HEK293 (cell line): Measurements from ENCODE around the gene MAGI2.

ENCODE experiments used
- CTCF ChIA-PET: fragments of 350-600 bp; formaldehyde crosslinking; extraction: SDS; loops from one replicate; lab custom pipeline; 2021; ENCODE audit warnings: antibody characterized with exemption; lab: Yijun Ruan, JAX
- POLR2A ChIA-PET: fragments of 300-600 bp; formaldehyde crosslinking; extraction: SDS; loops from one replicate; lab custom pipeline; 2020; ENCODE audit warnings: antibody characterized with exemption, inconsistent platforms; lab: Yijun Ruan, JAX
- H3K27ac ChIP-seq: fragments of 200-500 bp; sonication (Bioruptor generic); 2 replicates; pipeline ENCODE4 v1.5.1; 2014; ENCODE audit warnings: low read depth, low read length, control low read depth, inconsistent platforms; ENCODE audit errors: extremely low read depth
- H3K36me3 ChIP-seq, 2 experiments: fragments of 200-500 bp in 1 of 2; sonication (Bioruptor generic) in 1 of 2; 1 replicate in 1 of 2; 2 replicates in 1 of 2; pipeline ENCODE4 v1.5.1; 2014 to 2017; ENCODE audit warnings: inconsistent platforms in 2 of 2, low read length in 2 of 2; ENCODE audit not compliant: control insufficient read depth in 2 of 2, insufficient read depth in 1 of 2
- H3K4me1 ChIP-seq: fragments of 200-500 bp; sonication (Bioruptor generic); 2 replicates; pipeline ENCODE4 v1.5.1; 2014; ENCODE audit warnings: mild to moderate bottlenecking, low read length, inconsistent platforms; ENCODE audit not compliant: control insufficient read depth, insufficient read depth
- H3K4me3 ChIP-seq: 2 replicates; pipeline ENCODE4 v1.5.1; 2011; ENCODE audit warnings: low read depth, mild to moderate bottlenecking, control low read depth, low read length, moderate library complexity
- H3K9me3 ChIP-seq: fragments of 200-500 bp; sonication (Bioruptor generic); 2 replicates; pipeline ENCODE4 v1.5.1; 2014; ENCODE audit warnings: low read depth, low read length, inconsistent platforms; ENCODE audit not compliant: control insufficient read depth, insufficient read depth
- GLI4 ChIP-seq: fragments of 450-650 bp; formaldehyde crosslinking; IDR thresholded peaks from 2 replicates; pipeline ENCODE4 v1.5.1; 2016; ENCODE audit warnings: missing biosample characterization, missing genetic modification characterization
- PRDM10 ChIP-seq: fragments of 450-650 bp; formaldehyde crosslinking; IDR thresholded peaks from 2 replicates; pipeline ENCODE4 v1.5.1; 2016; ENCODE audit warnings: missing biosample characterization, missing genetic modification characterization
- SETDB1 ChIP-seq: IDR thresholded peaks from one replicate; pipeline ENCODE4 v1.6.1; 2017; ENCODE audit warnings: mild to moderate bottlenecking, low read length, moderate library complexity, mixed read lengths; ENCODE audit not compliant: insufficient read length
- TSHZ1 ChIP-seq: fragments of 450-650 bp; formaldehyde crosslinking; IDR thresholded peaks from 2 replicates; pipeline ENCODE4 v1.5.1; 2016; ENCODE audit warnings: missing biosample characterization, missing genetic modification characterization, borderline replicate concordance
- YY1 ChIP-seq: fragments of 450-650 bp; formaldehyde crosslinking; IDR thresholded peaks from 2 replicates; pipeline ENCODE4 v1.5.1; 2018; ENCODE audit warnings: missing biosample characterization, missing genetic modification characterization
- ZBTB20 ChIP-seq: fragments of 450-650 bp; formaldehyde crosslinking; IDR thresholded peaks from 2 replicates; pipeline ENCODE4 v1.5.1; 2016; ENCODE audit warnings: missing biosample characterization, missing genetic modification characterization
- ZNF184 ChIP-seq: fragments of 450-650 bp; IDR thresholded peaks from 2 replicates; pipeline ENCODE4 v1.5.1; 2018; ENCODE audit warnings: missing biosample characterization, mild to moderate bottlenecking, missing genetic modification characterization
- ZNF19 ChIP-seq: fragments of 450-650 bp; formaldehyde crosslinking; IDR thresholded peaks from 2 replicates; pipeline ENCODE4; 2016; ENCODE audit warnings: missing biosample characterization, missing genetic modification characterization, low read depth
- ZNF214 ChIP-seq: fragments of 450-650 bp; formaldehyde crosslinking; IDR thresholded peaks from 2 replicates; pipeline ENCODE4 v1.5.1; 2017; ENCODE audit warnings: missing biosample characterization, mild to moderate bottlenecking, missing genetic modification characterization, borderline replicate concordance
- ZNF302 ChIP-seq: fragments of 450-650 bp; formaldehyde crosslinking; IDR thresholded peaks from 2 replicates; pipeline ENCODE4 v1.5.1; 2016; ENCODE audit warnings: missing biosample characterization, missing genetic modification characterization, low read depth
- ZNF335 ChIP-seq: fragments of 450-650 bp; formaldehyde crosslinking; conservative IDR thresholded peaks from 2 replicates; pipeline ENCODE4 v1.5.1; 2016; ENCODE audit warnings: missing biosample characterization, missing genetic modification characterization
- ZNF416 ChIP-seq: fragments of 450-650 bp; formaldehyde crosslinking; IDR thresholded peaks from 2 replicates; pipeline ENCODE4 v1.5.1; 2016; ENCODE audit warnings: missing biosample characterization, missing genetic modification characterization
- ZNF596 ChIP-seq: fragments of 450-650 bp; IDR thresholded peaks from 2 replicates; pipeline ENCODE4 v1.5.0; 2018; ENCODE audit warnings: missing biosample characterization, mild to moderate bottlenecking, missing genetic modification characterization, moderate library complexity
- ZNF623 ChIP-seq: fragments of 450-650 bp; formaldehyde crosslinking; IDR thresholded peaks from 2 replicates; pipeline ENCODE4 v1.5.1; 2016; ENCODE audit warnings: missing biosample characterization, missing genetic modification characterization
- ZNF664 ChIP-seq: fragments of 450-650 bp; formaldehyde crosslinking; IDR thresholded peaks from 2 replicates; pipeline ENCODE4 v1.5.1; 2016; ENCODE audit warnings: missing biosample characterization, missing genetic modification characterization
- ZNF777 ChIP-seq: fragments of 450-650 bp; formaldehyde crosslinking; IDR thresholded peaks from 2 replicates; pipeline ENCODE4 v1.5.1; 2017; ENCODE audit warnings: missing biosample characterization, missing genetic modification characterization, borderline replicate concordance
- ZNF791 ChIP-seq: fragments of 450-650 bp; formaldehyde crosslinking; IDR thresholded peaks from 2 replicates; pipeline ENCODE4 v1.5.1; 2016; ENCODE audit warnings: missing biosample characterization, missing genetic modification characterization
- ZSCAN5A ChIP-seq: fragments of 450-650 bp; formaldehyde crosslinking; IDR thresholded peaks from 2 replicates; pipeline ENCODE4 v1.5.1; 2016; ENCODE audit warnings: missing biosample characterization, missing genetic modification characterization
- TF ChIP-seq, protein P1 (sequence below): fragments of 450-650 bp; formaldehyde crosslinking; IDR thresholded peaks from 2 replicates; pipeline ENCODE4 v1.5.1; 2016; ENCODE audit warnings: missing biosample characterization, missing genetic modification characterization, borderline replicate concordance
- TF ChIP-seq, protein P2 (sequence below): sonication (generic); formaldehyde crosslinking; IDR thresholded peaks from 2 replicates; pipeline ENCODE4 v1.8.1; 2022; ENCODE audit warnings: mild to moderate bottlenecking, moderate library complexity, missing genetic modification reagents
- TF ChIP-seq, protein P3 (sequence below): fragments of 450-650 bp; formaldehyde crosslinking; IDR thresholded peaks from 2 replicates; pipeline ENCODE4 v1.5.1; 2016; ENCODE audit warnings: missing biosample characterization, missing genetic modification characterization
- TF ChIP-seq, protein P4 (sequence below): fragments of 450-650 bp; formaldehyde crosslinking; IDR thresholded peaks from 2 replicates; pipeline ENCODE4 v1.5.1; 2016; ENCODE audit warnings: missing biosample characterization, missing genetic modification characterization

The MAGI2 gene

GRCh38 chr7:78768859-78769258 lies 684.6 kb downstream of the MAGI2 start:
- Histone ChIP-seq H3K4me1 (peaks cover 7% of the 10 kb centered on the region), H3K9me3 (no peaks in the 10 kb centered on the region), H3K4me3 (no peak overlapping the region; the same call in 1 of the 2 replicates), H3K27ac (no peak overlapping the region), H3K36me3 (no peaks in the 10 kb centered on the region)
- TF ChIP-seq GLI4 (tag by site-specific recombination) (no peak), ZNF623 (tag by site-specific recombination) (no peak), TSHZ1 (tag by site-specific recombination) (no peak), PRDM10 (no peak), ZBTB20 (no peak), ZNF777 (no peak), ZNF596 (tag by site-specific recombination) (no peak), ZNF184 (no peak), ZNF791 (no peak), YY1 (no peak), ZNF664 (tag by site-specific recombination) (no peak), ZNF302 (tag by site-specific recombination) (no peak)
- TF ChIP-seq, protein P1, sequence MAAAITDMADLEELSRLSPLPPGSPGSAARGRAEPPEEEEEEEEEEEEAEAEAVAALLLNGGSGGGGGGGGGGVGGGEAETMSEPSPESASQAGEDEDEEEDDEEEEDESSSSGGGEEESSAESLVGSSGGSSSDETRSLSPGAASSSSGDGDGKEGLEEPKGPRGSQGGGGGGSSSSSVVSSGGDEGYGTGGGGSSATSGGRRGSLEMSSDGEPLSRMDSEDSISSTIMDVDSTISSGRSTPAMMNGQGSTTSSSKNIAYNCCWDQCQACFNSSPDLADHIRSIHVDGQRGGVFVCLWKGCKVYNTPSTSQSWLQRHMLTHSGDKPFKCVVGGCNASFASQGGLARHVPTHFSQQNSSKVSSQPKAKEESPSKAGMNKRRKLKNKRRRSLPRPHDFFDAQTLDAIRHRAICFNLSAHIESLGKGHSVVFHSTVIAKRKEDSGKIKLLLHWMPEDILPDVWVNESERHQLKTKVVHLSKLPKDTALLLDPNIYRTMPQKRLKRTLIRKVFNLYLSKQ: no peak
- ChIA-PET CTCF (interaction anchor here (0.7 kb wide), 1 partner anchor 97 kb away, joined by 4 read pairs; no protein-coding TSS in a partner anchor), POLR2A (no interaction called here)

- CTCF ChIA-PET: no interaction called here
- TF ChIP-seq ZNF335 (no peak), ZNF19 (tag by site-specific recombination) (no peak), SETDB1 (no peak), ZNF214 (tag by site-specific recombination) (no peak), ZNF416 (no peak), ZNF664 (tag by site-specific recombination) (no peak), ZSCAN5A (tag by site-specific recombination) (no peak)
- TF ChIP-seq, protein P2, sequence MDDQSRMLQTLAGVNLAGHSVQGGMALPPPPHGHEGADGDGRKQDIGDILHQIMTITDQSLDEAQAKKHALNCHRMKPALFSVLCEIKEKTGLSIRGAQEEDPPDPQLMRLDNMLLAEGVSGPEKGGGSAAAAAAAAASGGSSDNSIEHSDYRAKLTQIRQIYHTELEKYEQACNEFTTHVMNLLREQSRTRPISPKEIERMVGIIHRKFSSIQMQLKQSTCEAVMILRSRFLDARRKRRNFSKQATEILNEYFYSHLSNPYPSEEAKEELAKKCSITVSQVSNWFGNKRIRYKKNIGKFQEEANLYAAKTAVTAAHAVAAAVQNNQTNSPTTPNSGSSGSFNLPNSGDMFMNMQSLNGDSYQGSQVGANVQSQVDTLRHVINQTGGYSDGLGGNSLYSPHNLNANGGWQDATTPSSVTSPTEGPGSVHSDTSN (CRISPR knock-in tag): no peak
- TF ChIP-seq, protein P3, sequence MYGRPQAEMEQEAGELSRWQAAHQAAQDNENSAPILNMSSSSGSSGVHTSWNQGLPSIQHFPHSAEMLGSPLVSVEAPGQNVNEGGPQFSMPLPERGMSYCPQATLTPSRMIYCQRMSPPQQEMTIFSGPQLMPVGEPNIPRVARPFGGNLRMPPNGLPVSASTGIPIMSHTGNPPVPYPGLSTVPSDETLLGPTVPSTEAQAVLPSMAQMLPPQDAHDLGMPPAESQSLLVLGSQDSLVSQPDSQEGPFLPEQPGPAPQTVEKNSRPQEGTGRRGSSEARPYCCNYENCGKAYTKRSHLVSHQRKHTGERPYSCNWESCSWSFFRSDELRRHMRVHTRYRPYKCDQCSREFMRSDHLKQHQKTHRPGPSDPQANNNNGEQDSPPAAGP: no peak
- TF ChIP-seq, protein P4, sequence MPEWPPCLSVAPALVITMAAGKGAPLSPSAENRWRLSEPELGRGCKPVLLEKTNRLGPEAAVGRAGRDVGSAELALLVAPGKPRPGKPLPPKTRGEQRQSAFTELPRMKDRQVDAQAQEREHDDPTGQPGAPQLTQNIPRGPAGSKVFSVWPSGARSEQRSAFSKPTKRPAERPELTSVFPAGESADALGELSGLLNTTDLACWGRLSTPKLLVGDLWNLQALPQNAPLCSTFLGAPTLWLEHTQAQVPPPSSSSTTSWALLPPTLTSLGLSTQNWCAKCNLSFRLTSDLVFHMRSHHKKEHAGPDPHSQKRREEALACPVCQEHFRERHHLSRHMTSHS (tag by site-specific recombination): no peak
These were observed 687.3 kb downstream of the MAGI2 start for GRCh38 chr7:78765943-78766729.

More at GRCh38 chr7:78765943-78766729, 687.3 kb downstream of the MAGI2 start:
- Histone ChIP-seq H3K4me1 (peaks cover 6% of the 10 kb centered on the region), H3K36me3 (no peaks in the 10 kb centered on the region), H3K4me3 (no peak overlapping the region), H3K9me3 (no peaks in the 10 kb centered on the region), H3K27ac (no peak overlapping the region)
- POLR2A ChIA-PET: no interaction called here
